Measurements from ENCODE around the gene TMEM91. TPM values are rescaled to one million over a fixed set of nuclear protein-coding genes. Genes with fewer than 3 reads are reported as not detected.

The TMEM91 gene
- polyA plus RNA-seq, 1 of the 3 experiments (the other 2 are of a cell fraction) = 5.7 TPM

- TF ChIP-seq REST (IDR thresholded peaks at IDR 0.05; ENCODE audit: low read depth, low read length) (no peak), JUND (IDR thresholded peaks at IDR 0.05) (0 out of 2 replicates have a peak, but pooled peaks have one; percentile 34), ZBTB33 (IDR thresholded peaks at IDR 0.05; ENCODE audit: borderline replicate concordance, low read depth) (no peak)
These were observed 36.4 kb upstream of the TMEM91 start (continued) for GRCh38 chr19:41339936-41340335.

- no peak overlapping the region for H3K9ac ChIP-seq
- no peaks in the 10 kb centered on the region for H3K4me1 ChIP-seq (ENCODE audit: control insufficient read depth in 1 of 2, insufficient read depth in 2 of 2, low read depth in 1 of 2, low read length in 1 of 2)
- peaks cover 9 to 76% of the 10 kb centered on the region in 2 experiments for H3K36me3 ChIP-seq (replicated peaks in 1 of 2; ENCODE audit: control insufficient read depth in 1 of 2, insufficient read depth in 2 of 2, low read length in 1 of 2)
- CTCF ChIA-PET = interaction anchor here (0.6 to 1.8 kb wide), 3 partner anchors 11 to 20 kb away, joined by 3 to 6 read pairs (median 3); no protein-coding TSS in a partner anchor
- H3F3A ChIP-seq (replicated peaks; ENCODE audit: insufficient read depth) = peaks cover 26% of the 10 kb centered on the region
- no peak overlapping the region for H2AFZ ChIP-seq (ENCODE audit: low read depth)
- peaks cover 96% of the 10 kb centered on the region for H3K79me2 ChIP-seq (ENCODE audit: insufficient read depth)
- DNase-seq = peak; percentile 8
- peaks cover 91% of the 10 kb centered on the region for H4K20me1 ChIP-seq (ENCODE audit: insufficient read depth)
- H3K27me3 ChIP-seq (ENCODE audit: insufficient read depth) = no peaks in the 10 kb centered on the region
- POLR2A ChIA-PET = no interaction called here
- no peaks in the 10 kb centered on the region for H3K9me2 ChIP-seq
- H3K4me2 ChIP-seq = no peak overlapping the region
- no peaks in the 10 kb centered on the region for H3K9me3 ChIP-seq
- no peak overlapping the region for H3K27ac ChIP-seq (ENCODE audit: low read depth in 2 of 2, low read length in 1 of 2)
- WGBS (ENCODE audit: low lambda C conversion rate) = 98% methylated on average over 16 of the region's 20 CpGs
- no peak overlapping the region for H3K4me3 ChIP-seq (ENCODE audit: low read depth in 2 of 2, low read length in 1 of 2)
- TF ChIP-seq CHD2 (IDR thresholded peaks at IDR 0.05; ENCODE audit: low read length, partially characterized antibody) (no peak), EZH2phosphoT487 (IDR thresholded peaks at IDR 0.05; ENCODE audit: borderline replicate concordance, low read depth) (no peak), FOSL2 (IDR thresholded peaks at IDR 0.05; ENCODE audit: borderline replicate concordance, low read depth) (no peak), CTCF (IDR thresholded peaks at IDR 0.05) (no peak), EP300 (IDR thresholded peaks at IDR 0.05; ENCODE audit: borderline replicate concordance in 1 of 2, low read depth in 1 of 2, low read length in 1 of 2) (no peak), SIN3A (IDR thresholded peaks at IDR 0.05; ENCODE audit: borderline replicate concordance, low read depth, low read length) (no peak), REST (IDR thresholded peaks at IDR 0.05; ENCODE audit: low read depth, low read length) (no peak), RFX5 (IDR thresholded peaks at IDR 0.05; ENCODE audit: low read length) (no peak), MXI1 (IDR thresholded peaks at IDR 0.05; ENCODE audit: low read depth, low read length) (no peak), MAX (IDR thresholded peaks at IDR 0.05; ENCODE audit: low read depth) (no peak), GATA2 (CRISPR knock-in tag; IDR thresholded peaks at IDR 0.05) (no peak), ELF1 (IDR thresholded peaks at IDR 0.05) (no peak), POLR2AphosphoS5 (IDR thresholded peaks at IDR 0.05; ENCODE audit: low read depth, low read length) (no peak), TAF1 (IDR thresholded peaks at IDR 0.05; ENCODE audit: borderline replicate concordance, low read depth, low read length) (no peak)
These were observed 34.5 kb upstream of the TMEM91 start for GRCh38 chr19:41341669-41342490.

All from SK-N-SH (cell line).